Measurements from ENCODE around the gene AGBL5. TPM values are rescaled to one million over a fixed set of nuclear protein-coding genes. Genes with fewer than 3 reads are reported as not detected.

The AGBL5 gene
- total RNA-seq, 1 experiment from 2014 or later, result 55.4 TPM

DNA sequence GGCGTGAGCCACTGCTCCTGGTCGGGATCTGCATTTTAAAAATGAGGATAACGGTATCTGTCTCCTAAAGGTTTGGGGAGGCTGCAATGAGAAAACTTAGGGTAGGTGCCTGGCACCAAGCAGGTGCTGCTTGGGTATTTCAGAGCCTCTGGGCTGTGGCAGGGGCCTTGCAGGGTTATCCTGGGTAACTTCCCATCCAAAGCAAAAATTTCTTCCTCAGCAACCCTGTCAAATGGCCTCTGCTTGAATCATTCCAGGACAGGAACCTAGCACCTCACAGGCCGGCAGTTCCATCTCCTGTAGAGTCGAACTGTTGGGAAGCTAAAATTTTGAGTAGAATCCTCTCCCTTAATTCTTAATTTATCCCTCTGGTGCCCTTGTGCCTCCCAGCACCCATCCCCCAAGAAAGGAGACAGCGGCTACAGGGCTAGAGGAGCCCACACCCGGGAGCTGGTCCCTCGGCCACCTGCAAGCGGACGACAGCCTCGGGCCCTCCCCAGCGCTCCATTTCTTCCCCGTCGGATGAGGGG, 66.6 kb downstream of the AGBL5 start:
- H3K9me3 ChIP-seq (ENCODE audit: control insufficient read depth, low read depth, low read length), result no peaks in the 10 kb centered on the region
- peaks cover 8% of the 10 kb centered on the region for H3K23me2 ChIP-seq (ENCODE audit: insufficient read length, low read depth, low read length, poor library complexity, severe bottlenecking)
- peak overlapping the region; percentile 62 for H3K4me2 ChIP-seq (ENCODE audit: insufficient read depth, insufficient read length, low read length)
- Mint-ChIP-seq H3K27me3 (ENCODE audit: low read depth) (peaks cover 62% of the 10 kb centered on the region), H3K36me3 (ENCODE audit: insufficient read depth in 1 of 3, low read depth in 3 of 3) (no peaks in the 10 kb centered on the region; a peak in 3 of 7 replicates), H3K9me3 (no peaks in the 10 kb centered on the region; a peak in 1 of 5 replicates), H3K27ac (no peak overlapping the region), H3K4me3 (peak overlapping the region; percentile 51 to 73), H3K4me1 (peaks cover 10 to 11% of the 10 kb centered on the region in 2 experiments)
- no peak overlapping the region for H3K27ac ChIP-seq (ENCODE audit: insufficient read length, low read depth, low read length)
- no peaks in the 10 kb centered on the region for H4K20me1 ChIP-seq (ENCODE audit: control insufficient read depth, insufficient read depth, insufficient read length)
- H4K91ac ChIP-seq (ENCODE audit: insufficient read length, low read depth, low read length), result no peak overlapping the region
- H3K79me1 ChIP-seq (ENCODE audit: insufficient read depth, low read depth, low read length, poor library complexity, severe bottlenecking), result no peaks in the 10 kb centered on the region
- H2BK5ac ChIP-seq (ENCODE audit: insufficient read length, low read length), result no peak overlapping the region
- no peak overlapping the region for H3K23ac ChIP-seq (ENCODE audit: insufficient read length, low read depth, low read length)
- H3K14ac ChIP-seq (ENCODE audit: insufficient read depth, low read length), result no peak overlapping the region
- no peak for DNase-seq
- no peak overlapping the region for H3K4ac ChIP-seq (ENCODE audit: low read depth, low read length)
- H3T11ph ChIP-seq (ENCODE audit: low read length), result no peak overlapping the region
- no peak overlapping the region for H2BK20ac ChIP-seq (ENCODE audit: low read depth, low read length, poor library complexity, severe bottlenecking)
- peaks cover 2% of the 10 kb centered on the region for H3K4me1 ChIP-seq (ENCODE audit: insufficient read depth, low read length)
- peaks cover 12% of the 10 kb centered on the region; the same call in 1 of the 2 replicates for H3K27me3 ChIP-seq (ENCODE audit: insufficient read depth, low read length)
- no peak overlapping the region for H3K18ac ChIP-seq (ENCODE audit: insufficient read length, low read depth, low read length)
- no peak overlapping the region for H3K9ac ChIP-seq (ENCODE audit: extremely low read depth, insufficient read length, low read length)
- H2BK12ac ChIP-seq (ENCODE audit: insufficient read length, low read depth, low read length), result no peak overlapping the region
- H2BK120ac ChIP-seq (ENCODE audit: low read depth, low read length, poor library complexity, severe bottlenecking), result no peak overlapping the region
- H2BK15ac ChIP-seq (ENCODE audit: low read depth, low read length), result no peak overlapping the region
- H4K8ac ChIP-seq (replicated peaks; ENCODE audit: insufficient read length, low read depth, low read length), result no peak overlapping the region
- H2AFZ ChIP-seq (ENCODE audit: low read length), result no peak overlapping the region
- WGBS (ENCODE audit: extremely low coverage, insufficient read length, low lambda C conversion rate), result no CpG with 5 or more reads among the region's 14 CpGs
- H3K79me2 ChIP-seq (ENCODE audit: insufficient read depth, low read length), result no peaks in the 10 kb centered on the region
- no peak overlapping the region for H2AK5ac ChIP-seq (ENCODE audit: insufficient read length, low read length)
- TF ChIP-seq, protein P1, sequence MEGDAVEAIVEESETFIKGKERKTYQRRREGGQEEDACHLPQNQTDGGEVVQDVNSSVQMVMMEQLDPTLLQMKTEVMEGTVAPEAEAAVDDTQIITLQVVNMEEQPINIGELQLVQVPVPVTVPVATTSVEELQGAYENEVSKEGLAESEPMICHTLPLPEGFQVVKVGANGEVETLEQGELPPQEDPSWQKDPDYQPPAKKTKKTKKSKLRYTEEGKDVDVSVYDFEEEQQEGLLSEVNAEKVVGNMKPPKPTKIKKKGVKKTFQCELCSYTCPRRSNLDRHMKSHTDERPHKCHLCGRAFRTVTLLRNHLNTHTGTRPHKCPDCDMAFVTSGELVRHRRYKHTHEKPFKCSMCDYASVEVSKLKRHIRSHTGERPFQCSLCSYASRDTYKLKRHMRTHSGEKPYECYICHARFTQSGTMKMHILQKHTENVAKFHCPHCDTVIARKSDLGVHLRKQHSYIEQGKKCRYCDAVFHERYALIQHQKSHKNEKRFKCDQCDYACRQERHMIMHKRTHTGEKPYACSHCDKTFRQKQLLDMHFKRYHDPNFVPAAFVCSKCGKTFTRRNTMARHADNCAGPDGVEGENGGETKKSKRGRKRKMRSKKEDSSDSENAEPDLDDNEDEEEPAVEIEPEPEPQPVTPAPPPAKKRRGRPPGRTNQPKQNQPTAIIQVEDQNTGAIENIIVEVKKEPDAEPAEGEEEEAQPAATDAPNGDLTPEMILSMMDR (conservative IDR thresholded peaks at IDR 0.05), result no peak
- H3K56ac ChIP-seq (ENCODE audit: insufficient read length, low read depth, low read length), result no peak overlapping the region
- no peak overlapping the region for H4K5ac ChIP-seq (ENCODE audit: insufficient read length, low read depth, low read length)
